Liver (tissue), 9 donors: ENCODE results near the gene WSCD1. TPM values are rescaled to one million over a fixed set of nuclear protein-coding genes. Genes with fewer than 3 reads are reported as not detected.

ENCODE experiments used
- DNase-seq: peaks from one replicate; pipeline ENCODE4 v3.0.0-alpha.2; 2017; ENCODE audit warnings: low spot score
- H3K27ac ChIP-seq, 2 donors: one replicate each; pipeline ENCODE4 v1.7.0; 2013; ENCODE audit warnings: inconsistent platforms in 2 of 2, low read length in 2 of 2, control low read depth in 1 of 2, low read depth in 1 of 2, mild to moderate bottlenecking in 1 of 2
- H3K27me3 ChIP-seq, 4 donors: one replicate each; pipeline versions ENCODE4 v1.6.1 to v1.7.0; 2013; ENCODE audit warnings: low read length in 3 of 4, inconsistent platforms in 1 of 4, mild to moderate bottlenecking in 1 of 4, moderate library complexity in 1 of 4; ENCODE audit not compliant: control insufficient read depth in 4 of 4, insufficient read depth in 4 of 4
- H3K36me3 ChIP-seq, 4 donors: one replicate each; pipeline versions ENCODE4 v1.6.1 to v1.7.0; 2013; ENCODE audit warnings: low read length in 3 of 4, mild to moderate bottlenecking in 3 of 4, low read depth in 1 of 4, moderate library complexity in 1 of 4; ENCODE audit not compliant: control insufficient read depth in 4 of 4, insufficient read depth in 3 of 4
- H3K4me1 ChIP-seq, 4 donors: one replicate each; pipeline versions ENCODE4 v1.6.1 to v1.7.0; 2013; ENCODE audit warnings: low read length in 3 of 4, mild to moderate bottlenecking in 3 of 4, moderate library complexity in 1 of 4; ENCODE audit not compliant: control insufficient read depth in 4 of 4, insufficient read depth in 4 of 4
- H3K4me3 ChIP-seq, 3 donors: one replicate each; pipeline versions ENCODE4 v1.6.1 to v1.7.0; 2013; ENCODE audit warnings: low read length in 3 of 3, control low read depth in 1 of 3, low read depth in 1 of 3, mild to moderate bottlenecking in 1 of 3
- H3K9ac ChIP-seq, 2 donors: one replicate each; pipeline ENCODE4 v1.7.0; 2013; ENCODE audit warnings: low read length in 2 of 2, mild to moderate bottlenecking in 2 of 2, moderate library complexity in 2 of 2, control low read depth in 1 of 2, low read depth in 1 of 2
- H3K9me3 ChIP-seq, 4 donors: one replicate each; pipeline versions ENCODE4 v1.6.1 to v1.7.0; 2013; ENCODE audit warnings: low read length in 3 of 4; ENCODE audit not compliant: control insufficient read depth in 4 of 4
- EGR1 ChIP-seq, 2 donors: IDR thresholded peaks; 2 replicates each; pipeline ENCODE4 v1.6.1; 2016 to 2018; ENCODE audit warnings: antibody characterized with exemption in 2 of 2, low read depth in 2 of 2
- FOXA1 ChIP-seq: IDR thresholded peaks from 2 replicates; pipeline ENCODE4 v1.6.1; 2016; ENCODE audit warnings: antibody characterized with exemption
- FOXA2 ChIP-seq: IDR thresholded peaks from 2 replicates; pipeline ENCODE4 v1.6.1; 2016; ENCODE audit warnings: antibody characterized with exemption
- GABPA ChIP-seq, 2 donors: IDR thresholded peaks in 1 of 2; conservative IDR thresholded peaks in 1 of 2; 2 replicates each; pipeline ENCODE4 v1.6.1; 2016; ENCODE audit warnings: antibody characterized with exemption in 2 of 2, mild to moderate bottlenecking in 1 of 2, moderate library complexity in 1 of 2
- HNF4A ChIP-seq, 2 donors: conservative IDR thresholded peaks; 2 replicates each; pipeline ENCODE4 v1.6.1; 2016; ENCODE audit warnings: antibody characterized with exemption in 2 of 2, mild to moderate bottlenecking in 2 of 2
- HNF4G ChIP-seq: IDR thresholded peaks from 2 replicates; pipeline ENCODE4 v1.6.1; 2016; ENCODE audit warnings: antibody characterized with exemption
- JUND ChIP-seq, 2 donors: IDR thresholded peaks; 2 replicates each; pipeline ENCODE4 v1.6.1; 2016; ENCODE audit warnings: antibody characterized with exemption in 2 of 2
- NR2F2 ChIP-seq: IDR thresholded peaks from 2 replicates; pipeline ENCODE4 v1.6.1; 2016; ENCODE audit warnings: antibody characterized with exemption
- RAD21 ChIP-seq, 2 donors: IDR thresholded peaks; 2 replicates each; pipeline ENCODE4 v1.6.1; 2016; ENCODE audit warnings: antibody characterized with exemption in 2 of 2, mild to moderate bottlenecking in 2 of 2
- RXRA ChIP-seq, 2 donors: IDR thresholded peaks; 2 replicates each; pipeline ENCODE4 v1.6.1; 2017 to 2018; ENCODE audit warnings: antibody characterized with exemption in 2 of 2, mild to moderate bottlenecking in 1 of 2
- SP1 ChIP-seq: IDR thresholded peaks from 2 replicates; pipeline ENCODE4 v1.6.1; 2018; ENCODE audit warnings: antibody characterized with exemption, mild to moderate bottlenecking
- YY1 ChIP-seq: IDR thresholded peaks from 2 replicates; pipeline ENCODE4 v1.6.1; 2016; ENCODE audit warnings: antibody characterized with exemption, mild to moderate bottlenecking
- WGBS: extraction: QIAGEN DNeasy Blood & Tissue Kit; methylation state at CpG from one replicate; pipeline ENCODE4 v1.1.7; 2013; 5-methylcytosine and 5-hydroxymethylcytosine counted together
- polyA plus RNA-seq, 2 donors: library from polyadenylated mRNA; stranded (reverse) in 1 of 2; unstranded in 1 of 2; fragments of 200-250 nt in 1 of 2; fragments of >200 nt in 1 of 2; fragmentation: Nextera tagmentation in 1 of 2; extraction: Ambion mirVana in 1 of 2; gene quantifications; one replicate each; pipeline versions ENCODE4 v1.2.1 to v1.2.3, GENCODE V29; 2013 to 2015
- total RNA-seq, 2 donors: library from RNA; depleted of rRNA; stranded (reverse); fragments of >200 nt; gene quantifications; one replicate each; pipeline ENCODE4 v1.2.3, GENCODE V29; 2014
- TF ChIP-seq, protein P1 (sequence below): IDR thresholded peaks from 2 replicates; pipeline ENCODE4 v1.6.1; 2016; ENCODE audit warnings: antibody characterized with exemption
- TF ChIP-seq, protein P2 (sequence below): fragments of 150-350 bp; IDR thresholded peaks from 2 replicates; pipeline ENCODE4 v1.5.1; 2017; ENCODE audit warnings: improper control_type of control experiment, low read depth, low read length; ENCODE audit not compliant: missing input control
- TF ChIP-seq, protein P3 (sequence below): IDR thresholded peaks from 2 replicates; pipeline ENCODE4 v1.6.1; 2016; ENCODE audit warnings: antibody characterized with exemption, mild to moderate bottlenecking
- donor health status: healthy.
- donor health status: healthy.
- donor health status: healthy.
- donor health status: healthy.
- donor health status: healthy.

WSCD1 gene
- total and polyA plus RNA-seq, 4 donors = 0.10 to 3.8 (median 1.3) TPM

DNA sequence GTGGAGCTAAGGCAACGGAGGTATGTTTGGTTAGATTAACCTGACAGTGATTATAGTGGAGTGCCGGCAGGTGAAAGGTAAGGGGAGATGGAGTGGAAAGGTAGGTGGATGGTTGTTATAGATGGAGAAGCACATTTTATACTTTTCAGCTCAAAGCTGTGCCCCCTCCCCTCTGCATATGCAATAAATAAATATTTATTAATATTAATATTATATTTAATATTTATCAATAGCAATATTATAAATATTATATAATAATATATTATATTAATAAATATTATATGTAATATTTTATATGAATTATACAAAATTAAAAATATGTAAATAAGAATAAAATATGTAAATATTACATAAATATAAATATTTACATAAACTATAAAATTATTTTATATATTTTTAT lies 70.0 kb downstream of the WSCD1 start:
- Histone ChIP-seq H3K9me3 (no peaks in the 10 kb centered on the region), H3K27ac (no peak overlapping the region), H3K36me3 (no peaks in the 10 kb centered on the region), H3K9ac (no peak overlapping the region), H3K4me3 (no peak overlapping the region), H3K4me1 (no peaks in the 10 kb centered on the region), H3K27me3 (peaks cover 0 to 4% (median under 1%) of the 10 kb centered on the region in 4 donors)
- 55% methylated on average over 2 of the region's 2 CpGs for WGBS
- no peak for TF ChIP-seq GABPA (IDR thresholded peaks at IDR 0.05 in 1 of 2, conservative IDR thresholded peaks at IDR 0.05 in 1 of 2)
- no peak for TF ChIP-seq FOXA1
- TF ChIP-seq, protein P1, sequence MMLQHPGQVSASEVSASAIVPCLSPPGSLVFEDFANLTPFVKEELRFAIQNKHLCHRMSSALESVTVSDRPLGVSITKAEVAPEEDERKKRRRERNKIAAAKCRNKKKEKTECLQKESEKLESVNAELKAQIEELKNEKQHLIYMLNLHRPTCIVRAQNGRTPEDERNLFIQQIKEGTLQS = no peak
- no peak for TF ChIP-seq SP1
- no peak for TF ChIP-seq YY1
- TF ChIP-seq FOXA2 = no peak
- no peak for TF ChIP-seq HNF4G
- no peak for TF ChIP-seq NR2F2
- DNase-seq = no peak

DNA sequence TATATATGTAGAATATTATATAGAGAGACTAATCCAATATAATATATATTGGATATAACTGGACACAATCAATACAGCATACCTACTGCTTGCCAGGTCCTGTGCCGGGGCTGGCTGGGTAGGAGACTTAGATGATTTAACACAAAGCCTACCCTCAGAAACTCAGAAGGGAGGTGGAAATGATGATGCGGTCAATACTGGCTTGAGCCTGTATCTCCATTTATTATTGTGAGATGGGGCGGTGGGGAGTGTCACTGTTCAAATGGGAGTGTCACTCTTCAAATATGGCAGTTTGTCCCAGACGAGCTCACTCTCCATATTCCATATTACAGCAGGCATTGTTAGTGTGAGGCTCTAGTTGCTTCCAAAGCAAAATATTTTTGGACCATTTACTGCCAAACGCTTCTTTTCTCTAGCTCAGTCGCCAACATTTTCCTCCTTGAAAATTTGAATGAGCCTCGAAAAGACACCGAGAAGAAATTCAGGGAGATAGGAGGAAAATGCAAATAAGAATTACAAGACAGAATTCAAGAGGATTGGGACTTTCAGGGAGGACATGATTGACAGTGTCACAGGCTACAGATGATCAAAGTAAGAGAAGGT lies 70.7 kb downstream of the WSCD1 start:
- 80% methylated on average over 8 of the region's 8 CpGs for WGBS

DNA sequence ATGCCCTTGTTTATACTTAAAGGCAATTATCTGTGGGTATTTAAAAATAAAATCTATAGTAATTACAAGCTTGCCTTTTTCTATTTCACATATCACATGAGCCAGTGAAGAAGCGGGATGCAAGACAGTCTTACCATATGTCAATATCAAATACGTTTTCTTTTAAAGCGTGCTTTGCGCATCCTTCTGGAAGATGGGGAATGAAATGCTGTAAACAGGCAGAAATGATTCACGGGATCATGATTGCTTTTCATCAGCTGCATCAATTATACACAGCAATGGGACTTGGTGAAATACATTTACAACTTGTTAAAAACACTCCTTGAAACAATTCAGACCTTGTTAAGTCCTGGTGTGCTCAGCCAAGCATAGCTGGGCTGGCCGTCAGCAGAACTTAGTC lies 72.5 kb downstream of the WSCD1 start:
- no peak overlapping the region for H3K9ac ChIP-seq
- H3K27me3 ChIP-seq = peaks cover 0 to 4% (median under 1%) of the 10 kb centered on the region in 4 donors
- H3K36me3 ChIP-seq = no peaks in the 10 kb centered on the region
- H3K9me3 ChIP-seq = no peaks in the 10 kb centered on the region
- no peak overlapping the region for H3K27ac ChIP-seq
- no peak for DNase-seq
- H3K4me3 ChIP-seq = no peak overlapping the region
- TF ChIP-seq JUND (IDR thresholded peaks at IDR 0.05) (no peak), HNF4A (conservative IDR thresholded peaks at IDR 0.05) (no peak), YY1 (no peak), EGR1 (IDR thresholded peaks at IDR 0.05; ENCODE audit: low read depth in 2 of 2) (no peak), RXRA (IDR thresholded peaks at IDR 0.05) (no peak), FOXA1 (no peak), NR2F2 (no peak), GABPA (IDR thresholded peaks at IDR 0.05 in 1 of 2, conservative IDR thresholded peaks at IDR 0.05 in 1 of 2) (no peak), RAD21 (IDR thresholded peaks at IDR 0.05) (no peak)
- TF ChIP-seq, protein P2, sequence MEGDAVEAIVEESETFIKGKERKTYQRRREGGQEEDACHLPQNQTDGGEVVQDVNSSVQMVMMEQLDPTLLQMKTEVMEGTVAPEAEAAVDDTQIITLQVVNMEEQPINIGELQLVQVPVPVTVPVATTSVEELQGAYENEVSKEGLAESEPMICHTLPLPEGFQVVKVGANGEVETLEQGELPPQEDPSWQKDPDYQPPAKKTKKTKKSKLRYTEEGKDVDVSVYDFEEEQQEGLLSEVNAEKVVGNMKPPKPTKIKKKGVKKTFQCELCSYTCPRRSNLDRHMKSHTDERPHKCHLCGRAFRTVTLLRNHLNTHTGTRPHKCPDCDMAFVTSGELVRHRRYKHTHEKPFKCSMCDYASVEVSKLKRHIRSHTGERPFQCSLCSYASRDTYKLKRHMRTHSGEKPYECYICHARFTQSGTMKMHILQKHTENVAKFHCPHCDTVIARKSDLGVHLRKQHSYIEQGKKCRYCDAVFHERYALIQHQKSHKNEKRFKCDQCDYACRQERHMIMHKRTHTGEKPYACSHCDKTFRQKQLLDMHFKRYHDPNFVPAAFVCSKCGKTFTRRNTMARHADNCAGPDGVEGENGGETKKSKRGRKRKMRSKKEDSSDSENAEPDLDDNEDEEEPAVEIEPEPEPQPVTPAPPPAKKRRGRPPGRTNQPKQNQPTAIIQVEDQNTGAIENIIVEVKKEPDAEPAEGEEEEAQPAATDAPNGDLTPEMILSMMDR = no peak
- TF ChIP-seq, protein P3, sequence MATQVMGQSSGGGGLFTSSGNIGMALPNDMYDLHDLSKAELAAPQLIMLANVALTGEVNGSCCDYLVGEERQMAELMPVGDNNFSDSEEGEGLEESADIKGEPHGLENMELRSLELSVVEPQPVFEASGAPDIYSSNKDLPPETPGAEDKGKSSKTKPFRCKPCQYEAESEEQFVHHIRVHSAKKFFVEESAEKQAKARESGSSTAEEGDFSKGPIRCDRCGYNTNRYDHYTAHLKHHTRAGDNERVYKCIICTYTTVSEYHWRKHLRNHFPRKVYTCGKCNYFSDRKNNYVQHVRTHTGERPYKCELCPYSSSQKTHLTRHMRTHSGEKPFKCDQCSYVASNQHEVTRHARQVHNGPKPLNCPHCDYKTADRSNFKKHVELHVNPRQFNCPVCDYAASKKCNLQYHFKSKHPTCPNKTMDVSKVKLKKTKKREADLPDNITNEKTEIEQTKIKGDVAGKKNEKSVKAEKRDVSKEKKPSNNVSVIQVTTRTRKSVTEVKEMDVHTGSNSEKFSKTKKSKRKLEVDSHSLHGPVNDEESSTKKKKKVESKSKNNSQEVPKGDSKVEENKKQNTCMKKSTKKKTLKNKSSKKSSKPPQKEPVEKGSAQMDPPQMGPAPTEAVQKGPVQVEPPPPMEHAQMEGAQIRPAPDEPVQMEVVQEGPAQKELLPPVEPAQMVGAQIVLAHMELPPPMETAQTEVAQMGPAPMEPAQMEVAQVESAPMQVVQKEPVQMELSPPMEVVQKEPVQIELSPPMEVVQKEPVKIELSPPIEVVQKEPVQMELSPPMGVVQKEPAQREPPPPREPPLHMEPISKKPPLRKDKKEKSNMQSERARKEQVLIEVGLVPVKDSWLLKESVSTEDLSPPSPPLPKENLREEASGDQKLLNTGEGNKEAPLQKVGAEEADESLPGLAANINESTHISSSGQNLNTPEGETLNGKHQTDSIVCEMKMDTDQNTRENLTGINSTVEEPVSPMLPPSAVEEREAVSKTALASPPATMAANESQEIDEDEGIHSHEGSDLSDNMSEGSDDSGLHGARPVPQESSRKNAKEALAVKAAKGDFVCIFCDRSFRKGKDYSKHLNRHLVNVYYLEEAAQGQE = no peak
- H3K4me1 ChIP-seq = no peaks in the 10 kb centered on the region
- WGBS = 85% methylated on average over 6 of the region's 6 CpGs

More for the DNA sequence above, 70.7 kb downstream of the WSCD1 start:
- no peaks in the 10 kb centered on the region for H3K36me3 ChIP-seq
- no peaks in the 10 kb centered on the region for H3K9me3 ChIP-seq
- no peak overlapping the region for H3K27ac ChIP-seq
- DNase-seq = no peak
- no peaks in the 10 kb centered on the region for H3K4me1 ChIP-seq
- H3K4me3 ChIP-seq = no peak overlapping the region
- TF ChIP-seq NR2F2 (no peak), RAD21 (IDR thresholded peaks at IDR 0.05) (no peak), FOXA2 (no peak)
- H3K27me3 ChIP-seq = peaks cover 0 to 4% (median under 1%) of the 10 kb centered on the region in 4 donors
- H3K9ac ChIP-seq = no peak overlapping the region
